Hepatocyte (in vitro differentiated cells): ENCODE measurements around the gene CENPA. TPM values are rescaled to one million over a fixed set of nuclear protein-coding genes. Genes with fewer than 3 reads are reported as not detected.
"Not testable (repeated sequence)": the region's sequence is repeated elsewhere in the genome, so short reads cannot be mapped to it uniquely, and the experiment has no call there.

Experiments used
- DNase-seq: peaks from one replicate; pipeline ENCODE4 v3.0.0-alpha.2; 2016; ENCODE audit warnings: low spot score
- H2AFZ ChIP-seq: fragments of 200-600 bp; sonication (generic); 2 replicates; pipeline ENCODE4 v1.6.0; 2016; ENCODE audit warnings: antibody characterized with exemption, mild to moderate bottlenecking
- H3K27ac ChIP-seq: fragments of 200-600 bp; sonication (generic); 2 replicates; pipeline ENCODE4 v1.5.1; 2016; ENCODE audit warnings: mild to moderate bottlenecking
- H3K27me3 ChIP-seq: fragments of 200-600 bp; sonication (generic); 2 replicates; pipeline ENCODE4 v1.6.1; 2016
- H3K36me3 ChIP-seq: fragments of 200-600 bp; sonication (generic); replicated peaks from 2 replicates; pipeline ENCODE4 v1.5.1; 2016; ENCODE audit warnings: low read depth; ENCODE audit not compliant: insufficient read depth
- H3K4me1 ChIP-seq: fragments of 200-600 bp; sonication (generic); 2 replicates; pipeline ENCODE4 v1.5.1; 2016; ENCODE audit warnings: mild to moderate bottlenecking, moderate library complexity; ENCODE audit not compliant: insufficient read depth
- H3K4me2 ChIP-seq: fragments of 200-600 bp; sonication (generic); 2 replicates; pipeline ENCODE4 v1.6.0; 2016
- H3K4me3 ChIP-seq: fragments of 200-600 bp; sonication (generic); 2 replicates; pipeline ENCODE4 v1.5.1; 2016; ENCODE audit warnings: mild to moderate bottlenecking
- H3K79me2 ChIP-seq: fragments of 200-600 bp; sonication (generic); 2 replicates; pipeline ENCODE4 v1.6.0; 2017; ENCODE audit warnings: mild to moderate bottlenecking
- H3K9me2 ChIP-seq: fragments of 200-600 bp; sonication (generic); replicated peaks from 2 replicates; pipeline ENCODE4 v1.6.0; 2017; ENCODE audit warnings: mild to moderate bottlenecking; ENCODE audit not compliant: insufficient read depth
- H3K9me3 ChIP-seq: fragments of 200-600 bp; sonication (generic); 2 replicates; pipeline ENCODE4 v1.5.1; 2016; ENCODE audit warnings: low read depth, mild to moderate bottlenecking
- H4K20me1 ChIP-seq: fragments of 200-600 bp; sonication (generic); 2 replicates; pipeline ENCODE4 v1.6.0; 2016; ENCODE audit warnings: mild to moderate bottlenecking; ENCODE audit not compliant: insufficient read depth, poor library complexity, severe bottlenecking
- EZH2 ChIP-seq: fragments of 200-600 bp; sonication (generic); IDR thresholded peaks from 2 replicates; pipeline ENCODE4 v1.6.1; 2016; ENCODE audit warnings: antibody characterized with exemption, mild to moderate bottlenecking, borderline replicate concordance
- EZH2phosphoT487 ChIP-seq: fragments of 200-600 bp; sonication (generic); IDR thresholded peaks from one replicate; pipeline ENCODE4 v1.6.1; 2018; ENCODE audit warnings: antibody characterized with exemption, mild to moderate bottlenecking, low read depth, moderate library complexity; ENCODE audit not compliant: unreplicated experiment, severe bottlenecking
- WGBS: methylation state at CpG from one replicate; pipeline ENCODE4 v1.1.6; 2016; ENCODE audit warnings: low lambda C conversion rate; ENCODE audit errors: missing lambda C conversion rate; 5-methylcytosine and 5-hydroxymethylcytosine counted together
- polyA plus RNA-seq: library from polyadenylated mRNA; unstranded; fragments of >200 nt; fragmentation: Nextera tagmentation; extraction: Ambion mirVana; gene quantifications from 2 replicates; pipeline ENCODE4 v1.2.1, GENCODE V29; 2016
- total RNA-seq: library from RNA; depleted of rRNA; stranded (reverse); fragments of >200 nt; gene quantifications from 2 replicates; pipeline ENCODE4 v1.2.3, GENCODE V29; 2014
- TF ChIP-seq, protein P1 (sequence below): fragments of 200-600 bp; sonication (generic); IDR thresholded peaks from 2 replicates; pipeline ENCODE4 v1.5.1; 2016; ENCODE audit warnings: antibody characterized with exemption, mild to moderate bottlenecking; ENCODE audit not compliant: poor library complexity

Gene CENPA
- total and polyA plus RNA-seq, 2 experiments from 2014 or later = 1.7 to 5.5 TPM

- DNase-seq = no peak
- no peak overlapping the region for H3K4me2 ChIP-seq
- H3K79me2 ChIP-seq = peaks cover 12% of the 10 kb centered on the region
- H3K27ac ChIP-seq = no peak overlapping the region
- H3K4me1 ChIP-seq = peaks cover 11% of the 10 kb centered on the region
- no peaks in the 10 kb centered on the region for H4K20me1 ChIP-seq
- no peak overlapping the region for H2AFZ ChIP-seq
- WGBS = 93% methylated on average over 5 of the region's 5 CpGs
- H3K4me3 ChIP-seq = no peak overlapping the region
- no peak for TF ChIP-seq EZH2
- TF ChIP-seq EZH2phosphoT487 = no peak
- TF ChIP-seq, protein P1, sequence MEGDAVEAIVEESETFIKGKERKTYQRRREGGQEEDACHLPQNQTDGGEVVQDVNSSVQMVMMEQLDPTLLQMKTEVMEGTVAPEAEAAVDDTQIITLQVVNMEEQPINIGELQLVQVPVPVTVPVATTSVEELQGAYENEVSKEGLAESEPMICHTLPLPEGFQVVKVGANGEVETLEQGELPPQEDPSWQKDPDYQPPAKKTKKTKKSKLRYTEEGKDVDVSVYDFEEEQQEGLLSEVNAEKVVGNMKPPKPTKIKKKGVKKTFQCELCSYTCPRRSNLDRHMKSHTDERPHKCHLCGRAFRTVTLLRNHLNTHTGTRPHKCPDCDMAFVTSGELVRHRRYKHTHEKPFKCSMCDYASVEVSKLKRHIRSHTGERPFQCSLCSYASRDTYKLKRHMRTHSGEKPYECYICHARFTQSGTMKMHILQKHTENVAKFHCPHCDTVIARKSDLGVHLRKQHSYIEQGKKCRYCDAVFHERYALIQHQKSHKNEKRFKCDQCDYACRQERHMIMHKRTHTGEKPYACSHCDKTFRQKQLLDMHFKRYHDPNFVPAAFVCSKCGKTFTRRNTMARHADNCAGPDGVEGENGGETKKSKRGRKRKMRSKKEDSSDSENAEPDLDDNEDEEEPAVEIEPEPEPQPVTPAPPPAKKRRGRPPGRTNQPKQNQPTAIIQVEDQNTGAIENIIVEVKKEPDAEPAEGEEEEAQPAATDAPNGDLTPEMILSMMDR = no peak
- H3K9me3 ChIP-seq = no peaks in the 10 kb centered on the region
- no peaks in the 10 kb centered on the region for H3K36me3 ChIP-seq
- no peaks in the 10 kb centered on the region for H3K27me3 ChIP-seq
- no peaks in the 10 kb centered on the region for H3K9me2 ChIP-seq
Measured at GRCh38 chr2:26759845-26760244, 26.0 kb upstream of the CENPA start.

DNA sequence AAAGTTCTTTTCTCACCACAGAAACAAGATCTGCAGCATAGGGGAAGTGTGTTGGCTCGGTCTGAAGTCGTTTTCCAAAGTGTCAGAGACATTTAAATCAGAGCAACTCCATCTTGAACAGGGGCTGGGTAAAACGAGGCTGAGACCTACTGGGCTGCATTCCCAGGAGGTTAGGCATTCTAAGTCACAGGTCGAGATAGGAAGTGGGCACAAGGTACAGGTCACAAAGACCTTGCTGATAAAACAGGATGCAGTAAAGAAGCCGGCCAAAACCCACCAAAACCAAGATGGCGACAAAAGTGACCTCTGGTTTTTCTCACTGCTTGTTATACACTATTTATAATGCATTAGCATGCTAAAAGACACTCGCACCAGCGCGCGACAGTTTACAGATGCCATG is 24.9 kb upstream of the CENPA start:
- DNase-seq, H3K27ac ChIP-seq: not testable (repeated sequence)

DNA sequence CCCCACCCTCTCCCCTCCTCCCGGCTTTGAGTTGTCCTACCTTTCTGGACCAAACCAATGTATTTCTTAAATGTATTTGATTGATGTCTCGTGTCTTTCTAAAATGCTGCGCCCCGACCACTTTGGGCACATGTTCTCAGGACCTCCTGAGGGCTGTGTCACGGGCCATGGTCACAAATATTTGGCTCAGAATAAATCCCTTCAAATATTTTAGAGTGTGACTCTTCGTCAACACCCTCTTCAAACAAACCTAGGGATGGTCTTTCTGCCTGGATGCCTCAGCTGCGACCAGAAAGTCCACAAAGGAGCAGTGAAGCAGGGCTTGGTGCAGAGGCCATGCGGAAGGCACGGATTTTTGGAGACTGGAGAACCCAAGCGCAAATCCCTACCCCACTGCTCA is 22.8 kb upstream of the CENPA start:
- Histone ChIP-seq H3K27ac (no peak overlapping the region), H3K36me3 (no peaks in the 10 kb centered on the region), H3K4me1 (peaks cover 35% of the 10 kb centered on the region), H2AFZ (no peak overlapping the region), H4K20me1 (no peaks in the 10 kb centered on the region), H3K4me3 (no peak overlapping the region), H3K27me3 (no peaks in the 10 kb centered on the region), H3K9me3 (no peaks in the 10 kb centered on the region), H3K4me2 (no peak overlapping the region), H3K79me2 (peaks cover 43% of the 10 kb centered on the region), H3K9me2 (no peaks in the 10 kb centered on the region)
- DNase-seq = no peak
- TF ChIP-seq, protein P1 = no peak
- TF ChIP-seq EZH2 (no peak), EZH2phosphoT487 (no peak)
- 93% methylated on average over 10 of the region's 10 CpGs for WGBS

More for the DNA sequence above, 24.9 kb upstream of the CENPA start:
- 81% methylated on average over 10 of the region's 10 CpGs for WGBS
- not testable (repeated sequence) for H3K9me2 ChIP-seq, H2AFZ ChIP-seq, H4K20me1 ChIP-seq, H3K27me3 ChIP-seq, H3K9me3 ChIP-seq, H3K4me3 ChIP-seq, H3K36me3 ChIP-seq, H3K4me2 ChIP-seq
- H3K4me1 ChIP-seq = peaks cover 23% of the 10 kb centered on the region
- H3K79me2 ChIP-seq = peaks cover 24% of the 10 kb centered on the region

DNA sequence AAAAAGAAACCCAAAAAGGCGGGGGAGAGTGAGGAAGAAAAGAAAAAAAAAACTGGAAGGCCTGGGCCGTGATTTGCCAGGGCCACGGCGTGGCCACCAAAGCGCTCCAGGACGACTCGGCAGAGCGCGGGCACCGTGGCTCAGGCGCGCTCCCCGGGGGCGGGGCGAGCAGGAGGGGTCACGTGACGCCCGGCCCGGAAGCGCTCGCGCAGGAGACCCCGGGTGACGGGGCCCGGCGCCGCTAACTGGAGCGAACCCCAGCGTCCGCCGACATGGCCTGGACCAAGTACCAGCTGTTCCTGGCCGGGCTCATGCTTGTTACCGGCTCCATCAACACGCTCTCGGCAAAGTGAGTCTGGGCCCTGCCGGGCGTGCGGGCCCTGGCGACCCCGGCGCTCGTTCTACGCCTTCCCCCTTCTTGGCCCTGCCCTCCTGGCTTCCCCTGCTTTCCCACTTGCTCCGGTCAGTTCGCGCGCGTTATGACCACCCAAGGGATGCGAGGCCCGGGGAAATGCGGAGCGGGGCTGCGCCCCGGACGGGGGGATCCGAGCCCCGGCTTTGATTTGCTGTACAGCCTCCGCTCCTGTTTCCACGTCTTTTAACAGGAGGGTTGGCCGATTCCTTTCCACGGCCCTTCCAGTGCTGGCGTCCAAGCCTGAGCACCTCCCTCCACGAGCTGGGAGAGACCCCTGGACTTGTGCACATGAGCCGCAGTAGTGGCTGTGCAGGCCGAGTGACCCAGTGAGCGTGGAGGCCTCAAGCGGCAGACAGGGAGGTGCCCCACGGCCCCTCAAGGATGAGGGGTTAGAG is 21.6 kb upstream of the CENPA start, which contains the start of gene SLC35F6:
Gene SLC35F6, plus strand, starts transcription at position 207 of the 810 bp plus-strand sequence. Its CDS starts 66 bp downstream, at position 273.
- peak within 1 kb of the TSS; percentile 92 for H2AFZ ChIP-seq
- peak within 1 kb of the TSS; percentile 92 for H3K27ac ChIP-seq
- no peaks in the 10 kb centered on the region for H3K9me2 ChIP-seq
- TF ChIP-seq EZH2phosphoT487 = no peak
- TF ChIP-seq, protein P1 = no peak
- TF ChIP-seq EZH2 = no peak
- H3K36me3 ChIP-seq = no peaks in the 10 kb centered on the region
- H3K4me1 ChIP-seq = peaks cover 29% of the 10 kb centered on the region
- peak within 1 kb of the TSS; percentile 91 for H3K4me3 ChIP-seq
- H3K79me2 ChIP-seq = peaks cover 54% of the 10 kb centered on the region
- H3K4me2 ChIP-seq = peak within 1 kb of the TSS; percentile 81
- peaks cover 4% of the 10 kb centered on the region for H4K20me1 ChIP-seq
- no peaks in the 10 kb centered on the region for H3K9me3 ChIP-seq
- WGBS = 2% methylated on average over 59 of the region's 68 CpGs
- H3K27me3 ChIP-seq = no peaks in the 10 kb centered on the region
- peak; percentile 93 for DNase-seq
